GM20000 (cell line): ENCODE data around the gene RGS3.

Experiments used
- DNase-seq: peaks from one replicate; pipeline ENCODE4 v3.0.0; 2012; ENCODE audit warnings: low spot score
- TF ChIP-seq, protein P1 (sequence below): IDR thresholded peaks from 2 replicates; pipeline ENCODE4 v1.5.1; 2012; ENCODE audit warnings: mild to moderate bottlenecking, control low read depth; ENCODE audit errors: extremely low read depth, missing control alignments

RGS3 gene

DNA sequence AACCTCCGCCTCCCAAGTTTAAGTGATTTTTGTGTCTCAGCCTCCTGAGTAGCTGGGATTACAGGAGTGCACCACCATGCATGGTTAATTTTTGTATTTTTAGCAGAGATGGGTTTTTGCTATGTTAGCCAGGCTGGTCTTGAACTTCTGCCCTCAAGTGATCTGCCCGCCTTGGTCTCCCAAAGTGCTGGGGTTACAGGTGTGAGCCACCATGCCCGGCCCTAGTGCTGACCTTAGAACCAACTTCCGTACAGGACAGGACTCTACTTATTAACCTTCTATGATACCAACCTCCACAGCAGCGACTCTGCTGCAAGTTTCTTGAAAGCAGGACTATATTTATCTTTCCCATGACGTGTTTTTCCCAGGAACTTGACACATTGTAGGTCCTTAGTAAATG, 176.9 kb downstream of the RGS3 start:
- no peak for DNase-seq
- TF ChIP-seq, protein P1, sequence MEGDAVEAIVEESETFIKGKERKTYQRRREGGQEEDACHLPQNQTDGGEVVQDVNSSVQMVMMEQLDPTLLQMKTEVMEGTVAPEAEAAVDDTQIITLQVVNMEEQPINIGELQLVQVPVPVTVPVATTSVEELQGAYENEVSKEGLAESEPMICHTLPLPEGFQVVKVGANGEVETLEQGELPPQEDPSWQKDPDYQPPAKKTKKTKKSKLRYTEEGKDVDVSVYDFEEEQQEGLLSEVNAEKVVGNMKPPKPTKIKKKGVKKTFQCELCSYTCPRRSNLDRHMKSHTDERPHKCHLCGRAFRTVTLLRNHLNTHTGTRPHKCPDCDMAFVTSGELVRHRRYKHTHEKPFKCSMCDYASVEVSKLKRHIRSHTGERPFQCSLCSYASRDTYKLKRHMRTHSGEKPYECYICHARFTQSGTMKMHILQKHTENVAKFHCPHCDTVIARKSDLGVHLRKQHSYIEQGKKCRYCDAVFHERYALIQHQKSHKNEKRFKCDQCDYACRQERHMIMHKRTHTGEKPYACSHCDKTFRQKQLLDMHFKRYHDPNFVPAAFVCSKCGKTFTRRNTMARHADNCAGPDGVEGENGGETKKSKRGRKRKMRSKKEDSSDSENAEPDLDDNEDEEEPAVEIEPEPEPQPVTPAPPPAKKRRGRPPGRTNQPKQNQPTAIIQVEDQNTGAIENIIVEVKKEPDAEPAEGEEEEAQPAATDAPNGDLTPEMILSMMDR: no peak

- TF ChIP-seq, protein P1: no peak
- DNase-seq: no peak
These were observed 177.8 kb downstream of the RGS3 start for GRCh38 chr9:113641100-113641885.

DNA sequence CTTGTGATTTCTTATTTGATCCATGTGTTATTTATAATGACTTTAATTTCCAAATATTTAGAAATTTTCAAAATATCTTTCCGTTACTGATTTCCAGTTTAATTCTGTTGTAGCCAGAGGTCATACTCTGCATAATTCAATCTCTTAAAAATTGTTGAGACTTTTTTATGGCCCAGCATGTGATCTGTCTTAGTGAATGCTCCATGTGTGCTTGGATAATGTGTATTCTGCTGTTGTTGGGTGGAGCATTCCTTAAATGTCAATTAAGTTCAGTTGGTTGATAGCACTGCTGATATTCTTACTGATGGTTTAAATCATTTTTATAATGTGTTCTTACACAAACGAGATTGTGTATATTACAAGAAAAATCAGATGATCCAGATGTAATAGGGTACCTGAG, 180.8 kb downstream of the RGS3 start:
- no peak for DNase-seq
- TF ChIP-seq, protein P1: no peak

DNA sequence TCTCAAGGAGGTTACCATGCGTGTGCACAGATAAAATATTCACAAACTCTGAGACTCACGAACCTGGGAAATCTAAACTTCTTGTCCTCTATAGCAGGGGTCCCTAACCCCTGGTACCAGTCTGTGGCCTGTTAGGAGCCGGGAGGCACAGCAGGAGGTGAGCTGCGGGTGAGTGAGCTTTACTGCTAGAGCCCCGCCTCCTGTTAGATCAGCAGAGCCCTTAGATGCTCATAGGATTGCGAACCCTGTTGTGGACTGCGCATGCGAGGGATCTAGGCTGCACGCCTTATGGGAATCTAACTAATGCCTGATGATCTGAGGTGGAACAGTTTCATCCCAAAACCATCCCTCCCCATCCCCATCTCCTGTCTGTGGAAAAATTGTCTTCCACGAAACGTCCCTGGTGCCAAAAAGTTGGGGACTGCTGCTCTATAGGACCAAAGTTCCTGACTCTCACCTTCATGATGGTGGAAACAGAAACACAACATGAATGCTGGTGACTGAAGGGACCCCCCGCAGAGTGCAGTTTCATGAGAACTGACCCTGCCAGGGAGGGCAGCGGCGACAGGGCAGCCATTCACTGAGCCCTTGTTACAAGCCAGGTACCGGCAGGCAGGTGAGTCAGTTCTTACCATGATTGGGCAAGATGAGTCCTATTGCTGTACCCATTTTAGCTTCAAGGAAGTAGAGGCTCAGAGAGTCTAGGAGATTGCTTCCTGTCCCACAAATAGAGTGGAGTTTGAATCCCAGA, 181.9 kb downstream of the RGS3 start:
- TF ChIP-seq, protein P1: no peak
- no peak for DNase-seq

GRCh38 chr9:113645978-113646253, 182.4 kb downstream of the RGS3 start:
- TF ChIP-seq, protein P1: no peak
- DNase-seq: no peak

GRCh38 chr9:113646491-113646890, 183.0 kb downstream of the RGS3 start:
- TF ChIP-seq, protein P1: no peak
- no peak for DNase-seq
